B cell (primary cell): ENCODE measurements around the gene FA2H.

Experiments used
- CTCF ChIP-seq: fragments of 200-600 bp; IDR thresholded peaks from one replicate; pipeline ENCODE4 v1.8.0; 2022; ENCODE audit warnings: antibody characterized with exemption, mild to moderate bottlenecking
- EZH2 ChIP-seq: IDR thresholded peaks from 2 replicates; pipeline ENCODE4 v1.6.1; 2012; ENCODE audit warnings: borderline replicate concordance, low read depth, mild to moderate bottlenecking, moderate library complexity, low read length; ENCODE audit not compliant: insufficient read depth, poor library complexity, severe bottlenecking

- TF ChIP-seq EZH2, result no peak
- TF ChIP-seq CTCF, result no peak
Observed at GRCh38 chr16:74760007-74760767, 14.4 kb downstream of the FA2H start.
